ENCODE data around the gene SRRM3. TPM values are rescaled to one million over a fixed set of nuclear protein-coding genes. Genes with fewer than 3 reads are reported as not detected.

SRRM3 gene
- total and polyA plus RNA-seq, 9 of the 15 experiments (the other 6 are each of a cell fraction or from before 2014, with no cell fraction given): 0.04 to 0.91 (median 0.46) TPM; not detected in 2

DNA sequence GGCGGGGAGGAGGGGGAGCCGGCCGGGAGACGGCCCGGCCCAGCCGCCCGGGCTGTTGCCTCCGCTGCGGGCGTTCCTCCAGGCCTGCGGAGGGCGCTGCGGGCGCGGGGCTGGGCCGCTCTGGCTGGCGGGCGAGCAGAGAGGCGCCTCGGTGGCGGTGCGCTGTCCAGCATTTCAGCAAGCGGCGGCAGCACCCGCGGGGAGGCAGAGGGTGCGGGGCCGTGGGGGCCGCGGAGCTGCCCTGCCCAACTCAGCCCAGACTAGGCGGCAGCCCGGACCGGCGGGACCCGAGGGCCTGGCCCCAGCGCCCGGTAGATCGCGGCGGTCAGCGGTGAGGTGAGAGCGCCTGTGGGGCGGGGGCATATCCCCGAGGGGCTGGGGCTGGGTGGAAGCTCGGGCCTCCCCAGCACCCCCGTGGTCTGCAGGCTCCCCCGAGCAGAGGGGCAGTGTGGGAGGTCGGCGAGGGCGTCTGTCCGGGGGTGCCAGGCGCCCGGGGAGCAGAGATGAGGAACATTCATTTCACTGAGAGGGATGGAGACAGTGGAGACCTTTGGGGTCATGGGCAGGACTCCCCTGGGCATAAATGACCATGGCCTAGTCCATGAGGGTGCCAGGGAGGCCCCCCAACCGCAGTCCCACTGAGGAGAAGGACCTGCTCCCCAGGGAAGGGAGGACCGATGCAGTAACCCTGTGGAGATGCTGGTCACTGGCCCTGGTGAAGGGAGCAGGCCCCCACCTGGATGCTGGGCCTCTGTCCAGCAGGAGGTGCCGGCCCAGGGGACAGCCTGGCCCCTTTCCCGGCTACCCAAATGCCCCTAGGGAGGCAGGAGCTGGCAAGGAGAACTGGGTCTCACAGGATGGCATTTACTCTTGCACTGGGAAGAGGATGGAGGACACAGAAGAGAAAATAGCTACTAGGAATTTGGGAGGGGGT, at the start of gene SRRM3 (continued):
- TF ChIP-seq, protein P1, sequence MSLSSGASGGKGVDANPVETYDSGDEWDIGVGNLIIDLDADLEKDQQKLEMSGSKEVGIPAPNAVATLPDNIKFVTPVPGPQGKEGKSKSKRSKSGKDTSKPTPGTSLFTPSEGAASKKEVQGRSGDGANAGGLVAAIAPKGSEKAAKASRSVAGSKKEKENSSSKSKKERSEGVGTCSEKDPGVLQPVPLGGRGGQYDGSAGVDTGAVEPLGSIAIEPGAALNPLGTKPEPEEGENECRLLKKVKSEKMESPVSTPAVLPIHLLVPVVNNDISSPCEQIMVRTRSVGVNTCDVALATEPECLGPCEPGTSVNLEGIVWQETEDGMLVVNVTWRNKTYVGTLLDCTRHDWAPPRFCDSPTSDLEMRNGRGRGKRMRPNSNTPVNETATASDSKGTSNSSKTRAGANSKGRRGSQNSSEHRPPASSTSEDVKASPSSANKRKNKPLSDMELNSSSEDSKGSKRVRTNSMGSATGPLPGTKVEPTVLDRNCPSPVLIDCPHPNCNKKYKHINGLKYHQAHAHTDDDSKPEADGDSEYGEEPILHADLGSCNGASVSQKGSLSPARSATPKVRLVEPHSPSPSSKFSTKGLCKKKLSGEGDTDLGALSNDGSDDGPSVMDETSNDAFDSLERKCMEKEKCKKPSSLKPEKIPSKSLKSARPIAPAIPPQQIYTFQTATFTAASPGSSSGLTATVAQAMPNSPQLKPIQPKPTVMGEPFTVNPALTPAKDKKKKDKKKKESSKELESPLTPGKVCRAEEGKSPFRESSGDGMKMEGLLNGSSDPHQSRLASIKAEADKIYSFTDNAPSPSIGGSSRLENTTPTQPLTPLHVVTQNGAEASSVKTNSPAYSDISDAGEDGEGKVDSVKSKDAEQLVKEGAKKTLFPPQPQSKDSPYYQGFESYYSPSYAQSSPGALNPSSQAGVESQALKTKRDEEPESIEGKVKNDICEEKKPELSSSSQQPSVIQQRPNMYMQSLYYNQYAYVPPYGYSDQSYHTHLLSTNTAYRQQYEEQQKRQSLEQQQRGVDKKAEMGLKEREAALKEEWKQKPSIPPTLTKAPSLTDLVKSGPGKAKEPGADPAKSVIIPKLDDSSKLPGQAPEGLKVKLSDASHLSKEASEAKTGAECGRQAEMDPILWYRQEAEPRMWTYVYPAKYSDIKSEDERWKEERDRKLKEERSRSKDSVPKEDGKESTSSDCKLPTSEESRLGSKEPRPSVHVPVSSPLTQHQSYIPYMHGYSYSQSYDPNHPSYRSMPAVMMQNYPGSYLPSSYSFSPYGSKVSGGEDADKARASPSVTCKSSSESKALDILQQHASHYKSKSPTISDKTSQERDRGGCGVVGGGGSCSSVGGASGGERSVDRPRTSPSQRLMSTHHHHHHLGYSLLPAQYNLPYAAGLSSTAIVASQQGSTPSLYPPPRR (CRISPR knock-in tag; IDR thresholded peaks at IDR 0.05; ENCODE audit: borderline replicate concordance): 0 out of 2 replicates have a peak, but pooled peaks have one; percentile 24
- TF ChIP-seq ZNF431 (CRISPR knock-in tag; IDR thresholded peaks at IDR 0.05) (0 out of 2 replicates have a peak, but pooled peaks have one; percentile 63), MTA3 (IDR thresholded peaks at IDR 0.05; ENCODE audit: borderline replicate concordance) (no peak)
- TF ChIP-seq, protein P2, sequence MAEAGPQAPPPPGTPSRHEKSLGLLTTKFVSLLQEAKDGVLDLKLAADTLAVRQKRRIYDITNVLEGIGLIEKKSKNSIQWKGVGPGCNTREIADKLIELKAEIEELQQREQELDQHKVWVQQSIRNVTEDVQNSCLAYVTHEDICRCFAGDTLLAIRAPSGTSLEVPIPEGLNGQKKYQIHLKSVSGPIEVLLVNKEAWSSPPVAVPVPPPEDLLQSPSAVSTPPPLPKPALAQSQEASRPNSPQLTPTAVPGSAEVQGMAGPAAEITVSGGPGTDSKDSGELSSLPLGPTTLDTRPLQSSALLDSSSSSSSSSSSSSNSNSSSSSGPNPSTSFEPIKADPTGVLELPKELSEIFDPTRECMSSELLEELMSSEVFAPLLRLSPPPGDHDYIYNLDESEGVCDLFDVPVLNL (CRISPR knock-in tag; IDR thresholded peaks at IDR 0.05; ENCODE audit: low read depth): peak; percentile 77; the same call in 1 of the 2 replicates

Data from K562 (cell line).